Measurements from ENCODE around the gene TRIM68.

Gene TRIM68

GRCh38 chr11:4605057-4605456 is 3.0 kb downstream of the TRIM68 start:
- no peak for DNase-seq

GRCh38 chr11:4593739-4594138 is 14.3 kb downstream of the TRIM68 start, which contains the start of gene OR52I1:
Gene OR52I1, plus strand, starts transcription at chr11:4594039. Its CDS starts 0 bp downstream, at chr11:4594039.
- no peak for DNase-seq

GRCh38 chr11:4589017-4589416 is 19.0 kb downstream of the TRIM68 start:
- no peak for DNase-seq

- DNase-seq: no peak
Measured at GRCh38 chr11:4581443-4581842, 26.6 kb downstream of the TRIM68 start, which contains the start of gene OR52I2. Gene OR52I2, plus strand, starts transcription at chr11:4581743.

- no peak for DNase-seq
Measured at GRCh38 chr11:4580124-4580523, 27.9 kb downstream of the TRIM68 start.

GRCh38 chr11:4578624-4579023 is 29.4 kb downstream of the TRIM68 start:
- no peak for DNase-seq

GRCh38 chr11:4577761-4578160 is 30.3 kb downstream of the TRIM68 start:
- no peak for DNase-seq

GRCh38 chr11:4576880-4577279 is 31.2 kb downstream of the TRIM68 start:
- DNase-seq: no peak

- no peak for DNase-seq
Measured at GRCh38 chr11:4569075-4569474, 39.0 kb downstream of the TRIM68 start.

- DNase-seq: no peak
Measured at GRCh38 chr11:4565371-4565770, 42.7 kb downstream of the TRIM68 start.

GRCh38 chr11:4560467-4560866 is 47.6 kb downstream of the TRIM68 start:
- no peak for DNase-seq

GRCh38 chr11:4559527-4560440 is 48.2 kb downstream of the TRIM68 start:
- DNase-seq: no peak

- DNase-seq: no peak
Measured at GRCh38 chr11:4551346-4551979, 56.6 kb downstream of the TRIM68 start.

All from cortex of kidney (tissue), 1 donor.